Stimulated activated CD8-positive, alpha-beta memory T cell treated with anti-CD3 and anti-CD28 coated beads, Interleukin-15, amount 100 ng/mL, for 4 hours (primary cell): ENCODE results near the gene F2RL1.
A peak's percentile ranks its signal among the peaks of the same experiment; 100 is the strongest.
"Not testable (repeated sequence)": the region's sequence is repeated elsewhere in the genome, so short reads cannot be mapped to it uniquely, and the experiment has no call there.

Source experiments
- DNase-seq, 2 donors: peaks; one replicate each; pipeline ENCODE4 v3.0.0-alpha.2; 2020; ENCODE audit warnings: low read depth in 2 of 2

The F2RL1 gene

GRCh38 chr5:76849419-76850291, 30.8 kb downstream of the F2RL1 start, which contains the start of gene S100Z:
S100Z (plus strand) TSS chr5:76850014; CDS start chr5:76875360, 25,346 bp downstream.
- DNase-seq: no peak

- DNase-seq: no peak
Observed at GRCh38 chr5:76850543-76851145, 31.8 kb downstream of the F2RL1 start.

GRCh38 chr5:76851728-76852369, 33.0 kb downstream of the F2RL1 start:
- no peak for DNase-seq

- DNase-seq: no peak
Observed at GRCh38 chr5:76852772-76853171, 33.9 kb downstream of the F2RL1 start.

GRCh38 chr5:76853741-76854140, 34.9 kb downstream of the F2RL1 start:
- DNase-seq: not testable (repeated sequence)

- no peak for DNase-seq
Observed at GRCh38 chr5:76854644-76855043, 35.8 kb downstream of the F2RL1 start.

GRCh38 chr5:76855501-76855900, 36.7 kb downstream of the F2RL1 start:
- DNase-seq: not testable (repeated sequence)

- no peak for DNase-seq
Observed at GRCh38 chr5:76855961-76856360, 37.1 kb downstream of the F2RL1 start.

GRCh38 chr5:76856800-76857199, 38.0 kb downstream of the F2RL1 start:
- not testable (repeated sequence) for DNase-seq

- no peak for DNase-seq
Observed at GRCh38 chr5:76859591-76860247, 40.9 kb downstream of the F2RL1 start.

GRCh38 chr5:76861612-76862011, 42.8 kb downstream of the F2RL1 start:
- DNase-seq: no peak

- DNase-seq: no peak
Observed at GRCh38 chr5:76863001-76863400, 44.2 kb downstream of the F2RL1 start.

GRCh38 chr5:76866503-76866902, 47.7 kb downstream of the F2RL1 start:
- no peak for DNase-seq

- DNase-seq: no peak
Observed at GRCh38 chr5:76867038-76867437, 48.2 kb downstream of the F2RL1 start.

- peak in 1 of 2 donors; percentile 15 for DNase-seq
Observed at GRCh38 chr5:76867827-76868693, 49.2 kb downstream of the F2RL1 start.

- DNase-seq: no peak
Observed at GRCh38 chr5:76870046-76870445, 51.2 kb downstream of the F2RL1 start.

- no peak for DNase-seq
Observed at GRCh38 chr5:76874088-76874581, 55.3 kb downstream of the F2RL1 start.
